Lower lobe of right lung (tissue), 2 donors: ENCODE measurements around the gene WIZ. TPM values are rescaled to one million over a fixed set of nuclear protein-coding genes. Genes with fewer than 3 reads are reported as not detected.
A peak's percentile ranks its signal among the peaks of the same experiment; 100 is the strongest.
"Not testable (repeated sequence)": the region's sequence is repeated elsewhere in the genome, so short reads cannot be mapped to it uniquely, and the experiment has no call there.

Experiments
- ATAC-seq, 2 donors: fragments of 200-7000 bp; cut with Tn5 transposase; one replicate each; pipeline ENCODE4 v1.9.1; 2020 to 2022; ENCODE audit warnings: mild to moderate bottlenecking in 2 of 2, moderate library complexity in 2 of 2
- DNase-seq: peaks from one replicate; pipeline ENCODE4 v3.0.0-alpha.2; 2020
- H3K27ac ChIP-seq: fragments of 200-600 bp; one replicate; pipeline ENCODE4 v1.8.0; 2022
- H3K27me3 ChIP-seq: fragments of 200-600 bp; one replicate; pipeline ENCODE4 v1.8.0; 2022; ENCODE audit warnings: low read depth
- H3K36me3 ChIP-seq: fragments of 200-600 bp; one replicate; pipeline ENCODE4 v1.8.0; 2022; ENCODE audit warnings: mild to moderate bottlenecking
- H3K4me1 ChIP-seq: fragments of 200-600 bp; one replicate; pipeline ENCODE4 v1.8.0; 2022
- H3K4me3 ChIP-seq: fragments of 200-600 bp; one replicate; pipeline ENCODE4 v1.8.0; 2022; ENCODE audit warnings: mild to moderate bottlenecking
- H3K9me3 ChIP-seq: fragments of 200-600 bp; one replicate; pipeline ENCODE4 v1.8.0; 2022
- CTCF ChIP-seq: fragments of 200-600 bp; IDR thresholded peaks from one replicate; pipeline ENCODE4 v1.8.0; 2022; ENCODE audit warnings: antibody characterized with exemption, mild to moderate bottlenecking
- intact Hi-C: fragments of 100-400 bp; cut with DNase I; formaldehyde crosslinking; loops from one replicate; pipeline ENCODE4 v1.11.0; 2022
- total RNA-seq: library from RNA; stranded (reverse); fragmentation: NEBNext Ultra II Directional; extraction: Animal tissue kit (Norgen Biotek cat#: 25700); gene quantifications from one replicate; pipeline ENCODE4 v1.2.1, GENCODE V29; 2021
- donor health status: DM: no; HTN: yes; CAD: no; lungs with severe emphysema.

WIZ gene
- total RNA-seq, 1 donor from 2014 or later: 25.2 TPM

- H3K27me3 ChIP-seq: peaks cover 18% of the 10 kb centered on the region
- intact Hi-C loops: no loop called here
- no peak overlapping the region for H3K4me3 ChIP-seq
- ATAC-seq: no peak
- DNase-seq: no peak
- no peaks in the 10 kb centered on the region for H3K36me3 ChIP-seq
- H3K9me3 ChIP-seq: no peaks in the 10 kb centered on the region
- no peaks in the 10 kb centered on the region for H3K4me1 ChIP-seq
- TF ChIP-seq CTCF: no peak
- no peak overlapping the region for H3K27ac ChIP-seq
These were observed 25.9 kb upstream of the WIZ start for GRCh38 chr19:15475611-15476010.

- no peaks in the 10 kb centered on the region for H3K36me3 ChIP-seq
These were observed 25.4 kb upstream of the WIZ start for GRCh38 chr19:15475169-15475568.

DNA sequence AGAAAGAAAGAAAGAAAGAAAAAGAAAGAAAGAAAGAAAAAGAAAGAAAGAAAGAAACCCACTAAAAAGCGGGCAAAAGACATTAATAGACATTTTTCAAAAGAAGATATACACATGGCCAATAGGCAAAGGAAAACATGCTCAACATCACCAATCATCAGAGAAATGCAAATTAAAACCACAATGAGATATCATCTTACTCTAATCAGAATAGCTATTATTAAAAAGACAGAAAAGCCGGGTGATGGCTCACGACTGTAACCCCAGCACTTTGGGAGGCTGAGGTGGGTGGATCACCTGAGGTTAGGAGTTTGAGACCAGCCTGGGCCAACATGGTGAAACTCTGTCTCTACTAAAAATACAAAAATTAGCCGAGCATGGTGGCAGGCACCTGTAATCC is 24.1 kb upstream of the WIZ start:
- H3K9me3 ChIP-seq, DNase-seq, H3K4me1 ChIP-seq, H3K27ac ChIP-seq, ATAC-seq, H3K36me3 ChIP-seq, intact Hi-C loops, H3K4me3 ChIP-seq: not testable (repeated sequence)
- H3K27me3 ChIP-seq: peaks cover 28% of the 10 kb centered on the region

More at GRCh38 chr19:15475169-15475568, 25.4 kb upstream of the WIZ start:
- ATAC-seq: no peak
- no peak overlapping the region for H3K27ac ChIP-seq
- no peak overlapping the region for H3K4me3 ChIP-seq
- H3K9me3 ChIP-seq: no peaks in the 10 kb centered on the region
- DNase-seq: no peak
- TF ChIP-seq CTCF: no peak
- intact Hi-C loops: no loop called here
- H3K27me3 ChIP-seq: peaks cover 19% of the 10 kb centered on the region
- no peaks in the 10 kb centered on the region for H3K4me1 ChIP-seq

GRCh38 chr19:15471639-15472101 is 21.9 kb upstream of the WIZ start:
- no peak for ATAC-seq
- Histone ChIP-seq H3K27me3 (peaks cover 28% of the 10 kb centered on the region), H3K36me3 (no peaks in the 10 kb centered on the region), H3K4me1 (peaks cover 17% of the 10 kb centered on the region), H3K4me3 (no peak overlapping the region), H3K27ac (no peak overlapping the region), H3K9me3 (no peaks in the 10 kb centered on the region)
- no peak for TF ChIP-seq CTCF
- intact Hi-C loops: no loop called here
- no peak for DNase-seq

- Histone ChIP-seq H3K36me3 (no peaks in the 10 kb centered on the region), H3K4me1 (peaks cover 22% of the 10 kb centered on the region), H3K9me3 (no peaks in the 10 kb centered on the region), H3K27me3 (peaks cover 32% of the 10 kb centered on the region), H3K4me3 (peak overlapping the region; percentile 45), H3K27ac (no peak overlapping the region)
- no peak for TF ChIP-seq CTCF
- ATAC-seq: peak; percentile 71 to 75
- DNase-seq: no peak
- intact Hi-C loops: no loop called here
These were observed 19.9 kb upstream of the WIZ start for GRCh38 chr19:15469513-15470297.
